Esophagus squamous epithelium (tissue), 4 donors: ENCODE measurements around the gene ACTBL2.

Experiments
- CTCF ChIP-seq, 6 experiments: fragments of 450-650 bp in 4 of 6; fragments of 200-600 bp in 2 of 6; sonication (generic) in 2 of 6; IDR thresholded peaks; one replicate each; pipeline ENCODE4 v1.5.1; 2016 to 2019; ENCODE audit warnings: antibody characterized with exemption in 6 of 6, mild to moderate bottlenecking in 4 of 6, moderate library complexity in 4 of 6
- POLR2A ChIP-seq, 4 donors: fragments of 450-650 bp; IDR thresholded peaks; one replicate each; pipeline ENCODE4 v1.6.1; 2017; ENCODE audit warnings: antibody characterized with exemption in 4 of 4, mild to moderate bottlenecking in 4 of 4, moderate library complexity in 3 of 4

- no peak for TF ChIP-seq CTCF (IDR thresholded peaks at IDR 0.05)
- no peak for TF ChIP-seq POLR2A (IDR thresholded peaks at IDR 0.05)
These were observed 3.8 kb downstream of the ACTBL2 start for GRCh38 chr5:57478826-57479225.
